Skeletal muscle tissue (tissue), 4 donors: Measurements from ENCODE around the gene NOTUM. TPM values are rescaled to one million over a fixed set of nuclear protein-coding genes. Genes with fewer than 3 reads are reported as not detected.

ENCODE experiments used
- H3K27ac ChIP-seq: one replicate; pipeline ENCODE4 v1.7.0; 2013; ENCODE audit warnings: mild to moderate bottlenecking, low read depth, low read length, inconsistent platforms
- H3K27me3 ChIP-seq, 3 donors: one replicate each; pipeline ENCODE4 v1.7.0; 2013; ENCODE audit warnings: low read length in 3 of 3; ENCODE audit not compliant: control insufficient read depth in 3 of 3, insufficient read depth in 3 of 3
- H3K36me3 ChIP-seq, 3 donors: one replicate each; pipeline ENCODE4 v1.7.0; 2013; ENCODE audit warnings: low read length in 3 of 3; ENCODE audit not compliant: control insufficient read depth in 3 of 3, insufficient read depth in 3 of 3
- H3K4me1 ChIP-seq, 3 donors: one replicate each; pipeline ENCODE4 v1.7.0; 2013; ENCODE audit warnings: low read length in 3 of 3, mild to moderate bottlenecking in 3 of 3; ENCODE audit not compliant: control insufficient read depth in 3 of 3, insufficient read depth in 3 of 3
- H3K4me3 ChIP-seq, 3 donors: one replicate each; pipeline ENCODE4 v1.7.0; 2013; ENCODE audit warnings: low read length in 3 of 3
- H3K9ac ChIP-seq, 3 donors: one replicate each; pipeline ENCODE4 v1.7.0; 2013; ENCODE audit warnings: low read length in 3 of 3, mild to moderate bottlenecking in 3 of 3, moderate library complexity in 2 of 3, low read depth in 1 of 3
- H3K9me3 ChIP-seq, 3 donors: one replicate each; pipeline ENCODE4 v1.7.0; 2013; ENCODE audit warnings: low read length in 3 of 3; ENCODE audit not compliant: control insufficient read depth in 3 of 3
- total RNA-seq: library from RNA; depleted of rRNA; stranded (reverse); fragments of >200 nt; gene quantifications from one replicate; pipeline ENCODE4 v1.2.3, GENCODE V29; 2014
- donor health status: Osteomylitis.

NOTUM gene
- total RNA-seq, 1 donor from 2014 or later = 0.52 TPM

- Histone ChIP-seq H3K27ac (peak overlapping the region; percentile 88), H3K36me3 (peaks cover 5 to 13% (median 6%) of the 10 kb centered on the region in 3 donors), H3K9ac (peak overlapping the region; percentile 79 to 89 (median 85)), H3K9me3 (no peaks in the 10 kb centered on the region), H3K4me3 (peak overlapping the region; percentile 79 to 87 (median 80)), H3K4me1 (peaks cover 21 to 26% (median 24%) of the 10 kb centered on the region in 3 donors), H3K27me3 (no peaks in the 10 kb centered on the region)
These were observed 15.6 kb upstream of the NOTUM start for GRCh38 chr17:81976332-81977210.

GRCh38 chr17:81973432-81973831, 12.4 kb upstream of the NOTUM start:
- H3K4me1 ChIP-seq = peaks cover 10 to 17% (median 15%) of the 10 kb centered on the region in 3 donors
- no peaks in the 10 kb centered on the region for H3K36me3 ChIP-seq
- H3K27me3 ChIP-seq = peaks cover 0 to 7% (median 7%) of the 10 kb centered on the region in 3 donors
- H3K9me3 ChIP-seq = no peaks in the 10 kb centered on the region
- H3K9ac ChIP-seq = no peak overlapping the region
- H3K4me3 ChIP-seq = no peak overlapping the region
- no peak overlapping the region for H3K27ac ChIP-seq

GRCh38 chr17:81968850-81969812, 8.1 kb upstream of the NOTUM start:
- H3K4me3 ChIP-seq = no peak overlapping the region
- H3K9me3 ChIP-seq = no peaks in the 10 kb centered on the region
- peaks cover 15 to 22% (median 17%) of the 10 kb centered on the region in 3 donors for H3K4me1 ChIP-seq
- peak overlapping the region in 1 of 3 donors; percentile 33 for H3K9ac ChIP-seq
- H3K27me3 ChIP-seq = peaks cover 0 to 10% (median 7%) of the 10 kb centered on the region in 3 donors
- no peaks in the 10 kb centered on the region for H3K36me3 ChIP-seq
- H3K27ac ChIP-seq = no peak overlapping the region

- Histone ChIP-seq H3K36me3 (no peaks in the 10 kb centered on the region), H3K27me3 (peaks cover 0 to 10% (median 7%) of the 10 kb centered on the region in 3 donors), H3K4me1 (peaks cover 15 to 22% (median 17%) of the 10 kb centered on the region in 3 donors), H3K9me3 (no peaks in the 10 kb centered on the region), H3K27ac (no peak overlapping the region), H3K4me3 (peak overlapping the region in 1 of 3 donors; percentile 41), H3K9ac (peak overlapping the region in 2 of 3 donors; percentile 14 to 69)
These were observed 7.4 kb upstream of the NOTUM start for GRCh38 chr17:81968396-81968745.

- Histone ChIP-seq H3K27ac (no peak overlapping the region), H3K36me3 (no peaks in the 10 kb centered on the region), H3K9ac (peak overlapping the region in 2 of 3 donors; percentile 14 to 69), H3K27me3 (peaks cover under 1 to 13% (median 9%) of the 10 kb centered on the region in 3 donors), H3K4me1 (peaks cover 20 to 26% (median 23%) of the 10 kb centered on the region in 3 donors), H3K9me3 (no peaks in the 10 kb centered on the region), H3K4me3 (peak overlapping the region in 1 of 3 donors; percentile 41)
These were observed 6.8 kb upstream of the NOTUM start for GRCh38 chr17:81967533-81968395.

- Histone ChIP-seq H3K36me3 (no peaks in the 10 kb centered on the region), H3K4me3 (no peak overlapping the region), H3K9me3 (no peaks in the 10 kb centered on the region), H3K4me1 (peaks cover 25 to 32% (median 29%) of the 10 kb centered on the region in 3 donors), H3K27ac (no peak overlapping the region), H3K9ac (peak overlapping the region in 1 of 3 donors; percentile 14), H3K27me3 (peaks cover 7 to 15% (median 13%) of the 10 kb centered on the region in 3 donors)
These were observed 6.2 kb upstream of the NOTUM start for GRCh38 chr17:81967244-81967532.

- H3K27me3 ChIP-seq = peaks cover 13 to 17% (median 13%) of the 10 kb centered on the region in 3 donors
- no peak overlapping the region for H3K27ac ChIP-seq
- H3K9ac ChIP-seq = no peak overlapping the region
- H3K36me3 ChIP-seq = no peaks in the 10 kb centered on the region
- no peaks in the 10 kb centered on the region for H3K9me3 ChIP-seq
- H3K4me1 ChIP-seq = peaks cover 28 to 36% (median 32%) of the 10 kb centered on the region in 3 donors
- H3K4me3 ChIP-seq = no peak overlapping the region
These were observed 5.6 kb upstream of the NOTUM start for GRCh38 chr17:81966343-81967243.

- Histone ChIP-seq H3K9ac (no peak overlapping the region), H3K36me3 (no peaks in the 10 kb centered on the region), H3K4me1 (peaks cover 28 to 39% (median 38%) of the 10 kb centered on the region in 3 donors), H3K4me3 (no peak overlapping the region), H3K27ac (no peak overlapping the region), H3K9me3 (no peaks in the 10 kb centered on the region), H3K27me3 (peaks cover 19 to 25% (median 21%) of the 10 kb centered on the region in 3 donors)
These were observed 3.3 kb upstream of the NOTUM start for GRCh38 chr17:81964081-81964849.
